HG03097 (cell line): ENCODE results near the gene CEP290.
A peak's percentile ranks its signal among the peaks of the same experiment; 100 is the strongest.
"Not testable (repeated sequence)": the region's sequence is repeated elsewhere in the genome, so short reads cannot be mapped to it uniquely, and the experiment has no call there.

Experiments
- ATAC-seq: cut with Tn5 transposase; IDR thresholded peaks from one replicate; pipeline ENCODE4 v1.9.1; 2021; ENCODE audit not compliant: unreplicated experiment, low FRiP score

CEP290 gene

GRCh38 chr12:88144546-88145468, 2.9 kb upstream of the CEP290 start:
- no peak for ATAC-seq

GRCh38 chr12:88144037-88144436, 2.1 kb upstream of the CEP290 start:
- no peak for ATAC-seq

- ATAC-seq: peak; percentile 1
Observed at GRCh38 chr12:88142610-88142991, 713 bp upstream of the CEP290 start.

GRCh38 chr12:88141425-88141773, 489 bp downstream of the CEP290 start:
- no peak for ATAC-seq

- not testable (repeated sequence) for ATAC-seq
Observed at GRCh38 chr12:88139711-88140110, 2.2 kb downstream of the CEP290 start.

- not testable (repeated sequence) for ATAC-seq
Observed at GRCh38 chr12:88133181-88133580, 8.7 kb downstream of the CEP290 start.

- no peak for ATAC-seq
Observed at GRCh38 chr12:88132392-88132791, 9.5 kb downstream of the CEP290 start.

- no peak for ATAC-seq
Observed at GRCh38 chr12:88127855-88128254, 14.0 kb downstream of the CEP290 start.

GRCh38 chr12:88127099-88127498, 14.8 kb downstream of the CEP290 start:
- ATAC-seq: no peak

- ATAC-seq: no peak
Observed at GRCh38 chr12:88122666-88123065, 19.2 kb downstream of the CEP290 start.

GRCh38 chr12:88113871-88114270, 28.0 kb downstream of the CEP290 start:
- no peak for ATAC-seq

- ATAC-seq: no peak
Observed at GRCh38 chr12:88111074-88111652, 30.7 kb downstream of the CEP290 start.

GRCh38 chr12:88108021-88108420, 33.9 kb downstream of the CEP290 start:
- ATAC-seq: no peak

- ATAC-seq: no peak
Observed at GRCh38 chr12:88093573-88093972, 48.3 kb downstream of the CEP290 start.

GRCh38 chr12:88092771-88093170, 49.1 kb downstream of the CEP290 start:
- no peak for ATAC-seq

- no peak for ATAC-seq
Observed at GRCh38 chr12:88084210-88084609, 57.7 kb downstream of the CEP290 start.

GRCh38 chr12:88083634-88084033, 58.3 kb downstream of the CEP290 start:
- no peak for ATAC-seq

- ATAC-seq: no peak
Observed at GRCh38 chr12:88081247-88081646, 60.6 kb downstream of the CEP290 start.

GRCh38 chr12:88067301-88067700, 74.6 kb downstream of the CEP290 start:
- ATAC-seq: no peak

GRCh38 chr12:88063375-88063774, 78.5 kb downstream of the CEP290 start:
- peak; percentile 78 for ATAC-seq

GRCh38 chr12:88062474-88062873, 79.4 kb downstream of the CEP290 start:
- ATAC-seq: peak; percentile 55

- ATAC-seq: no peak
Observed at GRCh38 chr12:88058719-88059077, 83.2 kb downstream of the CEP290 start.
